ENCODE measurements around the gene PPY.

Gene PPY

GRCh38 chr17:43891851-43892646 is 50.2 kb downstream of the PPY start:
- H3K36me3 ChIP-seq (ENCODE audit: control insufficient read depth in 2 of 2, insufficient read depth in 2 of 2, low read length in 2 of 2) = peaks cover 12% of the 10 kb centered on the region in 2 donors
- no peak overlapping the region for H3K9ac ChIP-seq (ENCODE audit: low read length in 2 of 2)
- H3K4me3 ChIP-seq (ENCODE audit: low read length in 2 of 2) = no peak overlapping the region
- H3K27me3 ChIP-seq (ENCODE audit: control insufficient read depth in 1 of 2, insufficient read depth in 2 of 2, low read length in 2 of 2) = no peaks in the 10 kb centered on the region
- no peak overlapping the region for H3K27ac ChIP-seq (ENCODE audit: low read length)
- no peaks in the 10 kb centered on the region for H3K9me3 ChIP-seq (ENCODE audit: control insufficient read depth in 2 of 2, low read length in 2 of 2)
- H3K4me1 ChIP-seq (ENCODE audit: control insufficient read depth, insufficient read depth, low read length) = no peaks in the 10 kb centered on the region

Data from stomach smooth muscle (tissue), 2 donors.